Astrocyte (in vitro differentiated cells and primary cell): ENCODE results near the gene FASN. TPM values are rescaled to one million over a fixed set of nuclear protein-coding genes. Genes with fewer than 3 reads are reported as not detected.
A peak's percentile ranks its signal among the peaks of the same experiment; 100 is the strongest.

Experiments
- DNase-seq: peaks from one replicate; pipeline ENCODE4 v3.0.0-alpha.2; 2010; ENCODE audit warnings: low read depth
- FAIRE-seq: peaks from 2 replicates; lab custom pipeline; 2011; peaks lifted over from hg19 to GRCh38; lab: Jason Lieb, UNC
- H2AFZ ChIP-seq: 2 replicates; pipeline ENCODE4 v1.6.0; 2012; ENCODE audit warnings: low read depth, low read length, inconsistent platforms
- H3K27ac ChIP-seq: 2 replicates; pipeline ENCODE4 v1.5.1; 2011; ENCODE audit warnings: low read depth, low read length, inconsistent platforms
- H3K27me3 ChIP-seq: 2 replicates; pipeline ENCODE4 v1.6.0; 2011; ENCODE audit warnings: low read length, inconsistent platforms; ENCODE audit not compliant: insufficient read depth
- H3K36me3 ChIP-seq: 2 replicates; pipeline ENCODE4 v1.5.1; 2011; ENCODE audit warnings: low read length, inconsistent platforms; ENCODE audit not compliant: insufficient read depth
- H3K4me1 ChIP-seq: 2 replicates; pipeline ENCODE4 v1.5.1; 2011; ENCODE audit warnings: low read length, inconsistent platforms; ENCODE audit not compliant: insufficient read depth
- H3K4me2 ChIP-seq: 2 replicates; pipeline ENCODE4 v1.6.0; 2012; ENCODE audit warnings: low read length, inconsistent platforms
- H3K4me3 ChIP-seq: 2 replicates; pipeline ENCODE4 v1.5.1; 2011; ENCODE audit warnings: low read depth, mild to moderate bottlenecking, low read length, inconsistent platforms; ENCODE audit not compliant: insufficient read depth
- H3K79me2 ChIP-seq: 2 replicates; pipeline ENCODE4 v1.6.0; 2012; ENCODE audit warnings: mild to moderate bottlenecking, low read length, inconsistent platforms; ENCODE audit not compliant: insufficient read depth
- H3K9ac ChIP-seq: 2 replicates; pipeline ENCODE4 v1.6.0; 2012; ENCODE audit warnings: mild to moderate bottlenecking, low read length, inconsistent platforms
- H3K9me3 ChIP-seq: 2 replicates; pipeline ENCODE4 v1.5.1; 2012; ENCODE audit warnings: low read depth, mild to moderate bottlenecking, low read length, inconsistent platforms; ENCODE audit not compliant: insufficient read depth
- H4K20me1 ChIP-seq: 2 replicates; pipeline ENCODE4 v1.6.0; 2012; ENCODE audit warnings: low read length, inconsistent platforms; ENCODE audit not compliant: insufficient read depth
- H3K27ac Mint-ChIP-seq: one replicate; pipeline ENCODE4 v1.8.0; 2021; ENCODE audit warnings: mild to moderate bottlenecking, mixed read lengths; ENCODE audit not compliant: unreplicated experiment
- H3K27me3 Mint-ChIP-seq: one replicate; pipeline ENCODE4 v1.8.0; 2021; ENCODE audit warnings: low read depth, mixed read lengths; ENCODE audit not compliant: unreplicated experiment
- H3K36me3 Mint-ChIP-seq: one replicate; pipeline ENCODE4 v1.8.0; 2021; ENCODE audit warnings: low read depth, mixed read lengths; ENCODE audit not compliant: unreplicated experiment
- H3K4me1 Mint-ChIP-seq: one replicate; pipeline ENCODE4 v1.8.0; 2021; ENCODE audit warnings: low read depth, mixed read lengths; ENCODE audit not compliant: unreplicated experiment
- H3K4me3 Mint-ChIP-seq: one replicate; pipeline ENCODE4 v1.8.0; 2021; ENCODE audit warnings: mild to moderate bottlenecking, moderate library complexity, mixed read lengths; ENCODE audit not compliant: unreplicated experiment
- H3K9me3 Mint-ChIP-seq: one replicate; pipeline ENCODE4 v1.8.0; 2021; ENCODE audit warnings: mild to moderate bottlenecking, mixed read lengths; ENCODE audit not compliant: unreplicated experiment
- CTCF ChIP-seq: IDR thresholded peaks from 2 replicates; pipeline ENCODE4 v1.5.1; 2011; ENCODE audit warnings: low read depth, mild to moderate bottlenecking, inconsistent platforms, low read length, moderate library complexity; ENCODE audit not compliant: insufficient read depth
- EZH2 ChIP-seq: IDR thresholded peaks from 2 replicates; pipeline ENCODE4 v1.6.1; 2012; ENCODE audit warnings: mild to moderate bottlenecking, low read length, inconsistent platforms; ENCODE audit not compliant: insufficient read depth
- total RNA-seq: library from RNA; stranded (reverse); gene quantifications from 2 replicates; pipeline ENCODE4 v1.2.1, GENCODE V29; 2021

The FASN gene
- total RNA-seq, 1 donor from 2014 or later, result 203 TPM

DNA sequence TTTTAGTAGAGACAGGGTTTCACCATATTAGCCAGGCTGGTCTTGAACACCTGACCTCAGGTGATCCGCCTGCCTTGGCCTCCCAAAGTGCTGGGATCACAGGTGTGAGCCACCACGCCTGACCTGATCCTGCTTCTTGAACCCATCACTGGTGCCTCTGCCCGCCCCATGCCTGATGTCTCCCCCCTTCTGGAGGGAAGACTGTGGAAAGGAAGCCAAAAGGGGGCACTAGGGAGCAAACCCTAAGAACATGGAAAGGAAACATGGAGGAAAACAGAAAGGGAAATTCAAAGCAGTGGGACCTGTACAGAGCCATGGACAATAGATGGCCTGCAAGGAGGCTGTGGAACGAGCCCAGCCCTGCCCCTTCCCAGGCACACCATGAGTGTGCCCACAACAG, 31.1 kb upstream of the FASN start:
- H3K9me3 Mint-ChIP-seq, result no peaks in the 10 kb centered on the region
- H3K27ac ChIP-seq, result no peak overlapping the region
- FAIRE-seq, result no peak

DNA sequence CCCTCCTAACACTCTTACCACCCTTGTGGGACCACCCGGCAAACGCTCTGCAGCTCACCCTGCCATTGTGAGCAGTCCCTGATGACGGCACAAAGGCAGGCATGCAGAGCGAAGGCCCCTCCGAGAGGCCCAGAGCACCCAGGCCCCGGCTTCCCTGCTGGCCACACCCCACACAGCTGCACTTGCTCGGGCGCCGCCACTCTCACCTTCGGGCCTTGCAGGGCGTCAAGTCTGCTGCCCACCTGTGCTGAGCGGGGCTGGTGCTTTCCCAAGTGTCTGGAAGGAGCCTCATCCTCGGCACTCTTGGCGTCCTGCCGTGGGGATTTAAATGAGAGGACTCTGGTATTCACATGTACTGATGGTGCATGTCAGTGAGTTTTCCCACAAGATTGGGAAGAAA, 30.3 kb upstream of the FASN start:
- Histone ChIP-seq H2AFZ (no peak overlapping the region), H3K36me3 (no peaks in the 10 kb centered on the region)
- H3K9me3 Mint-ChIP-seq, result no peaks in the 10 kb centered on the region

More for the DNA sequence above, 31.1 kb upstream of the FASN start:
- Mint-ChIP-seq H3K36me3 (peaks cover 14% of the 10 kb centered on the region), H3K4me3 (no peak overlapping the region), H3K27me3 (no peaks in the 10 kb centered on the region), H3K27ac (no peak overlapping the region), H3K4me1 (no peaks in the 10 kb centered on the region)
- H3K4me2 ChIP-seq, result no peak overlapping the region
- TF ChIP-seq CTCF (peak; percentile 5), EZH2 (no peak)
- no peaks in the 10 kb centered on the region for H3K79me2 ChIP-seq
- no peaks in the 10 kb centered on the region for H4K20me1 ChIP-seq
- no peaks in the 10 kb centered on the region for H3K27me3 ChIP-seq
- H3K9ac ChIP-seq, result no peak overlapping the region
- DNase-seq, result no peak
- H2AFZ ChIP-seq, result no peak overlapping the region
- H3K4me1 ChIP-seq, result no peaks in the 10 kb centered on the region
- no peaks in the 10 kb centered on the region for H3K36me3 ChIP-seq
- H3K4me3 ChIP-seq, result no peak overlapping the region
- H3K9me3 ChIP-seq, result no peaks in the 10 kb centered on the region

More for the DNA sequence above, 30.3 kb upstream of the FASN start:
- Histone ChIP-seq H4K20me1 (no peaks in the 10 kb centered on the region), H3K9me3 (no peaks in the 10 kb centered on the region), H3K4me1 (no peaks in the 10 kb centered on the region), H3K9ac (no peak overlapping the region), H3K27ac (no peak overlapping the region), H3K27me3 (no peaks in the 10 kb centered on the region), H3K4me2 (no peak overlapping the region), H3K4me3 (no peak overlapping the region), H3K79me2 (no peaks in the 10 kb centered on the region)
- TF ChIP-seq CTCF (no peak), EZH2 (no peak)
- Mint-ChIP-seq H3K27ac (no peak overlapping the region), H3K27me3 (no peaks in the 10 kb centered on the region), H3K4me3 (no peak overlapping the region), H3K36me3 (peaks cover 10% of the 10 kb centered on the region), H3K4me1 (no peaks in the 10 kb centered on the region)
- DNase-seq, result no peak
- FAIRE-seq, result no peak
